Measurements from ENCODE around the gene KRT38. TPM values are rescaled to one million over a fixed set of nuclear protein-coding genes. Genes with fewer than 3 reads are reported as not detected.

Gene KRT38
- total RNA-seq, 1 experiment from 2014 or later, result not detected

- Histone ChIP-seq H2AK5ac (ENCODE audit: insufficient read length, low read length) (no peak overlapping the region), H3K4ac (ENCODE audit: low read depth, low read length) (no peak overlapping the region), H3K14ac (ENCODE audit: insufficient read depth, low read length) (no peak overlapping the region; the same call in 1 of the 2 replicates), H2BK15ac (ENCODE audit: low read depth, low read length) (no peak overlapping the region), H2AFZ (ENCODE audit: low read length) (no peak overlapping the region), H3K27ac (ENCODE audit: insufficient read length, low read depth, low read length) (no peak overlapping the region), H3K23ac (ENCODE audit: insufficient read length, low read depth, low read length) (no peak overlapping the region), H2BK12ac (ENCODE audit: insufficient read length, low read depth, low read length) (no peak overlapping the region), H4K5ac (ENCODE audit: insufficient read length, low read depth, low read length) (no peak overlapping the region), H3K23me2 (ENCODE audit: insufficient read length, low read depth, low read length, poor library complexity, severe bottlenecking) (no peaks in the 10 kb centered on the region), H3T11ph (ENCODE audit: low read length) (no peak overlapping the region), H3K79me2 (ENCODE audit: insufficient read depth, low read length) (no peaks in the 10 kb centered on the region), H3K27me3 (ENCODE audit: insufficient read depth, low read length) (no peaks in the 10 kb centered on the region), H2BK120ac (ENCODE audit: low read depth, low read length, poor library complexity, severe bottlenecking) (no peak overlapping the region), H3K9ac (ENCODE audit: extremely low read depth, insufficient read length, low read length) (no peak overlapping the region), H4K91ac (ENCODE audit: insufficient read length, low read depth, low read length) (no peak overlapping the region), H3K9me3 (ENCODE audit: control insufficient read depth, low read depth, low read length) (no peaks in the 10 kb centered on the region), H4K8ac (replicated peaks; ENCODE audit: insufficient read length, low read depth, low read length) (no peak overlapping the region), H3K79me1 (ENCODE audit: insufficient read depth, low read depth, low read length, poor library complexity, severe bottlenecking) (no peaks in the 10 kb centered on the region), H2BK5ac (ENCODE audit: insufficient read length, low read length) (no peak overlapping the region), H4K20me1 (ENCODE audit: control insufficient read depth, insufficient read depth, insufficient read length) (no peaks in the 10 kb centered on the region), H3K4me2 (ENCODE audit: insufficient read depth, insufficient read length, low read length) (no peak overlapping the region), H3K18ac (ENCODE audit: insufficient read length, low read depth, low read length) (no peak overlapping the region), H3K56ac (ENCODE audit: insufficient read length, low read depth, low read length) (no peak overlapping the region), H2BK20ac (ENCODE audit: low read depth, low read length, poor library complexity, severe bottlenecking) (no peak overlapping the region), H3K4me1 (ENCODE audit: insufficient read depth, low read length) (no peaks in the 10 kb centered on the region)
- no CpG with 5 or more reads among the region's 10 CpGs for WGBS (ENCODE audit: extremely low coverage, insufficient read length, low lambda C conversion rate)
- Mint-ChIP-seq H3K4me3 (no peak overlapping the region), H3K27ac (no peak overlapping the region), H3K36me3 (ENCODE audit: insufficient read depth in 1 of 3, low read depth in 3 of 3) (no peaks in the 10 kb centered on the region), H3K27me3 (ENCODE audit: low read depth) (no peaks in the 10 kb centered on the region; the same call in 1 of the 2 replicates), H3K4me1 (0 out of 4 replicates have a peak, but pooled peaks cover 0 to 3% of the 10 kb centered on the region in 2 experiments), H3K9me3 (no peaks in the 10 kb centered on the region; a peak in 1 of 5 replicates)
- no peak for TF ChIP-seq CTCF (conservative IDR thresholded peaks at IDR 0.05)
- no peak for DNase-seq
These were observed 47.0 kb downstream of the KRT38 start for GRCh38 chr17:41393826-41394225.

Data from H9 (cell line).